Lung (tissue), 12 donors: ENCODE measurements around the gene TNFSF13B. TPM values are rescaled to one million over a fixed set of nuclear protein-coding genes. Genes with fewer than 3 reads are reported as not detected.

Experiments
- ATAC-seq: fragments of 200-7000 bp; cut with Tn5 transposase; one replicate; pipeline ENCODE4 v1.9.1; 2020; ENCODE audit warnings: moderate number of reproducible peaks; ENCODE audit not compliant: insufficient read depth, low FRiP score
- DNase-seq, 3 donors: peaks; one replicate each; pipeline ENCODE4 v3.0.0-alpha.2; 2013 to 2017
- H3K27ac ChIP-seq, 2 donors: one replicate each; pipeline ENCODE4 v1.5.1; 2013; ENCODE audit warnings: mild to moderate bottlenecking in 2 of 2, moderate library complexity in 2 of 2, control low read depth in 1 of 2, inconsistent platforms in 1 of 2, low read depth in 1 of 2, low read length in 1 of 2
- H3K27me3 ChIP-seq, 3 donors: one replicate each; pipeline ENCODE4 v1.5.1; 2013; ENCODE audit warnings: low read length in 2 of 3; ENCODE audit not compliant: control insufficient read depth in 3 of 3, insufficient read depth in 3 of 3
- H3K36me3 ChIP-seq, 4 donors: one replicate each; pipeline ENCODE4 v1.5.1; 2013; ENCODE audit warnings: low read length in 4 of 4, mild to moderate bottlenecking in 1 of 4, moderate library complexity in 1 of 4; ENCODE audit not compliant: control insufficient read depth in 4 of 4, insufficient read depth in 4 of 4
- H3K4me1 ChIP-seq, 5 donors: one replicate each; pipeline ENCODE4 v1.5.1; 2013; ENCODE audit warnings: low read length in 5 of 5, mild to moderate bottlenecking in 2 of 5, moderate library complexity in 1 of 5; ENCODE audit not compliant: control insufficient read depth in 5 of 5, insufficient read depth in 5 of 5
- H3K4me3 ChIP-seq: one replicate; pipeline ENCODE4 v1.5.1; 2013; ENCODE audit warnings: mild to moderate bottlenecking, control low read depth, moderate library complexity
- H3K9ac ChIP-seq, 2 donors: one replicate each; pipeline ENCODE4 v1.5.1; 2013; ENCODE audit warnings: low read length in 2 of 2, control low read depth in 1 of 2; ENCODE audit not compliant: insufficient read depth in 1 of 2
- H3K9me3 ChIP-seq, 4 donors: one replicate each; pipeline ENCODE4 v1.5.1; 2013; ENCODE audit warnings: low read length in 3 of 4, mild to moderate bottlenecking in 1 of 4, moderate library complexity in 1 of 4; ENCODE audit not compliant: control insufficient read depth in 4 of 4, insufficient read depth in 3 of 4
- CTCF ChIP-seq: IDR thresholded peaks from 2 replicates; pipeline ENCODE4 v1.5.1; 2012; ENCODE audit warnings: mild to moderate bottlenecking; ENCODE audit errors: control extremely low read depth, extremely low read depth
- WGBS, 2 donors: extraction: QIAGEN DNeasy Blood & Tissue Kit; methylation state at CpG; one replicate each; pipeline ENCODE4 v1.1.7; 2013; 5-methylcytosine and 5-hydroxymethylcytosine counted together
- polyA plus RNA-seq, 2 donors: library from polyadenylated mRNA; stranded (reverse); fragments of 200-250 nt; gene quantifications; one replicate each; pipeline ENCODE4 v1.2.1, GENCODE V29; 2013
- total RNA-seq, 2 donors: library from RNA; depleted of rRNA in 1 of 2; stranded (reverse); fragments of >200 nt in 1 of 2; gene quantifications; one replicate each; pipeline ENCODE4 v1.2.1, GENCODE V29; 2014 to 2021
- donor health status: control.
- donor health status: control.
- donor health status: Bipolar disorder and iron deficiency.
- donor health status: healthy.
- donor health status: DM: yes; HTN: yes; CAD: no.

TNFSF13B gene
- total and polyA plus RNA-seq, 4 donors = 6.0 to 32.9 (median 24.9) TPM

GRCh38 chr13:108349269-108349668 is 79.8 kb downstream of the TNFSF13B start:
- Histone ChIP-seq H3K27me3 (peaks cover 0 to 7% (median 0%) of the 10 kb centered on the region in 3 donors), H3K9me3 (no peaks in the 10 kb centered on the region), H3K4me3 (no peak overlapping the region), H3K4me1 (no peaks in the 10 kb centered on the region), H3K27ac (no peak overlapping the region), H3K9ac (no peak overlapping the region), H3K36me3 (no peaks in the 10 kb centered on the region)
- 47 to 92% methylated on average over 1 of the region's 1 CpG for WGBS, 2 donors
- no peak for TF ChIP-seq CTCF
- DNase-seq (no peak), ATAC-seq (no peak)

- Histone ChIP-seq H3K9me3 (no peaks in the 10 kb centered on the region), H3K27ac (no peak overlapping the region), H3K36me3 (no peaks in the 10 kb centered on the region), H3K4me1 (no peaks in the 10 kb centered on the region), H3K9ac (no peak overlapping the region), H3K27me3 (peaks cover 0 to 7% (median 0%) of the 10 kb centered on the region in 3 donors), H3K4me3 (no peak overlapping the region)
- DNase-seq (no peak), ATAC-seq (no peak)
- WGBS, 2 donors = 89 to 91% methylated on average over 9 of the region's 9 CpGs
- TF ChIP-seq CTCF = no peak
Observed at GRCh38 chr13:108350579-108350978, 81.1 kb downstream of the TNFSF13B start.

- ATAC-seq = no peak
- peaks cover 0 to 5% (median 0%) of the 10 kb centered on the region in 3 donors for H3K27me3 ChIP-seq
- no peaks in the 10 kb centered on the region for H3K4me1 ChIP-seq
- TF ChIP-seq CTCF = no peak
- no peaks in the 10 kb centered on the region for H3K9me3 ChIP-seq
- H3K36me3 ChIP-seq = no peaks in the 10 kb centered on the region
- WGBS, 2 donors = 36 to 54% methylated on average over 3 of the region's 3 CpGs
- no peak overlapping the region for H3K27ac ChIP-seq
- H3K4me3 ChIP-seq = no peak overlapping the region
- H3K9ac ChIP-seq = no peak overlapping the region
- peak in 1 of 3 donors; percentile 34 for DNase-seq
Observed at GRCh38 chr13:108352599-108352998, 83.1 kb downstream of the TNFSF13B start.

GRCh38 chr13:108357228-108357627 is 87.7 kb downstream of the TNFSF13B start:
- WGBS, 2 donors = 96% methylated on average over 3 of the region's 3 CpGs
- Histone ChIP-seq H3K9me3 (peaks cover 0 to 2% (median 0%) of the 10 kb centered on the region in 4 donors), H3K9ac (no peak overlapping the region), H3K4me3 (no peak overlapping the region), H3K27ac (no peak overlapping the region), H3K27me3 (no peaks in the 10 kb centered on the region), H3K4me1 (no peaks in the 10 kb centered on the region), H3K36me3 (no peaks in the 10 kb centered on the region)
- ATAC-seq = no peak
- no peak for TF ChIP-seq CTCF
- no peak for DNase-seq
